Natural killer cell treated with Interleukin-12 subunit alpha and Interleukin-12 subunit beta and Interleukin-15 and Interleukin-18, amount 100 ng/mL, for 72 hours (primary cell): ENCODE results near the gene DDX27. TPM values are rescaled to one million over a fixed set of nuclear protein-coding genes. Genes with fewer than 3 reads are reported as not detected.
A peak's percentile ranks its signal among the peaks of the same experiment; 100 is the strongest.

Source experiments
- ATAC-seq, 2 donors: fragments of 150-1000 bp; cut with Tn5 transposase in 1 of 2; sonication (Bioruptor Pico), chemical (Tn5 transposase) in 1 of 2; 2 replicates each; pipeline ENCODE4 v1.10.0; 2021
- DNase-seq: peaks from one replicate; pipeline ENCODE4 v3.0.0; 2022; ENCODE audit warnings: low spot score
- H3K27ac Mint-ChIP-seq, 2 donors: 1 replicate in 1 of 2; 2 replicates in 1 of 2; pipeline ENCODE4 v1.8.0; 2022; ENCODE audit warnings: mixed read lengths in 2 of 2, mild to moderate bottlenecking in 1 of 2, moderate library complexity in 1 of 2
- H3K27me3 Mint-ChIP-seq, 2 donors: 1 replicate in 1 of 2; 2 replicates in 1 of 2; pipeline ENCODE4 v1.8.0; 2022; ENCODE audit warnings: mixed read lengths in 2 of 2
- H3K36me3 Mint-ChIP-seq: one replicate; pipeline ENCODE4 v1.8.0; 2022; ENCODE audit warnings: mixed read lengths
- H3K4me1 Mint-ChIP-seq, 2 donors: 1 replicate in 1 of 2; 2 replicates in 1 of 2; pipeline ENCODE4 v1.8.0; 2022; ENCODE audit warnings: low read depth in 2 of 2, mixed read lengths in 2 of 2, mild to moderate bottlenecking in 1 of 2
- H3K4me3 Mint-ChIP-seq: one replicate; pipeline ENCODE4 v1.8.0; 2022; ENCODE audit warnings: mixed read lengths
- H3K9me3 Mint-ChIP-seq: 2 replicates; pipeline ENCODE4 v1.8.0; 2022; ENCODE audit warnings: mixed read lengths
- total RNA-seq, 2 donors: library from RNA; stranded (reverse); gene quantifications; one replicate each; pipeline ENCODE4 v1.2.3, GENCODE V29; 2022

The DDX27 gene
- total RNA-seq, 2 donors from 2014 or later: 41.4 to 60.2 TPM

GRCh38 chr20:49288250-49288751 is 69.1 kb downstream of the DDX27 start:
- Mint-ChIP-seq H3K36me3 (peaks cover 76% of the 10 kb centered on the region), H3K27ac (peak overlapping the region; percentile 11 to 100), H3K4me1 (peaks cover 51 to 63% of the 10 kb centered on the region in 2 donors), H3K27me3 (no peaks in the 10 kb centered on the region), H3K4me3 (peak overlapping the region; percentile 99), H3K9me3 (peaks cover 21% of the 10 kb centered on the region)
- ATAC-seq (no peak), DNase-seq (no peak)

GRCh38 chr20:49288784-49289696 is 69.8 kb downstream of the DDX27 start:
- no peak for DNase-seq
- Mint-ChIP-seq H3K36me3 (peaks cover 69% of the 10 kb centered on the region), H3K9me3 (peaks cover 18% of the 10 kb centered on the region), H3K27ac (peak overlapping the region in 1 of 2 donors; percentile 100), H3K4me3 (no peak overlapping the region), H3K27me3 (no peaks in the 10 kb centered on the region), H3K4me1 (peaks cover 45 to 55% of the 10 kb centered on the region in 2 donors)
- ATAC-seq: no peak

GRCh38 chr20:49290608-49291191 is 71.5 kb downstream of the DDX27 start:
- peak overlapping the region; percentile 10 to 100 for H3K27ac Mint-ChIP-seq
- no peak for DNase-seq
- no peaks in the 10 kb centered on the region for H3K27me3 Mint-ChIP-seq
- H3K9me3 Mint-ChIP-seq: peaks cover 15% of the 10 kb centered on the region
- peaks cover 37 to 39% of the 10 kb centered on the region in 2 donors for H3K4me1 Mint-ChIP-seq
- no peak overlapping the region for H3K4me3 Mint-ChIP-seq
- ATAC-seq: no peak
- H3K36me3 Mint-ChIP-seq: peaks cover 57% of the 10 kb centered on the region

DNA sequence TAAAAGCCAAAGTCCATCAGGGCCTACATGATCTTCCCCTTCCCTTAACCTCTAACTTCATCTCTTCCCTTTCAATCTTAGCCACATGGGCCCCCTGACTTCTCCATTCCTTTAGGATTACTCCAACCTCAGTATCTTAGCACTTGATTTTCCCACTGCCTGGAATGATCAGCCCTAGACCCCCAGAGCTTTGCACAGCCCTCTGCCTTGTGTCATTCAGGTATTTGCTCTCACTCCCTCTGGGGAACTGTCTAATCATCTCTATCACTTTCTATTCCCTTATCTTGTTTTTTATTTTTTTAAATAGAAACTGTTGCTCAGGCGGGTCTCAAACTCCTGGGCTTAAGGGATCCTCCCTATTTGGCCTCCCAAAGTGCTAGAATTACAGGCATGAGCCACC is 72.0 kb downstream of the DDX27 start:
- H3K9me3 Mint-ChIP-seq: peaks cover 12% of the 10 kb centered on the region

DNA sequence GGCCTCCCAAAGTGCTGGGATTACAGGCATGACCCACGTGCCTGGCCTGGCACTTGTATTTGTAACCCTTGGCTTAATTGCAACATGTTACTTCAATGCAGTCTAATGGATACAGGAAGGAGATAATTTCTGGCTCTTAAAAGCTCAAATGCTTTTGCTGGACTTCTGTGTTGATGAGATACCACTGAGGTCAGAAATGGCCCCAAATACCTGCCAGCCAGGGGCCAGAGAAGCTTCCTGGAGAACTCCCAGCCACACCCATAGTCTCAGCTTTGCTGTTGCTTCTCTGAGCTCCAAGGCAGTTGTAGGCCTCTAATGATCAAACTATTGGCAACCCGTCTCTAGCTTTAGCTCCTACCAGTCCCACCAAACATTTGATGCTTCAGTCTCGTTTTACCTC is 72.8 kb downstream of the DDX27 start:
- H3K27me3 Mint-ChIP-seq: no peaks in the 10 kb centered on the region
- no peak for ATAC-seq
- peaks cover 8% of the 10 kb centered on the region for H3K9me3 Mint-ChIP-seq
- peaks cover 44% of the 10 kb centered on the region for H3K36me3 Mint-ChIP-seq
- peaks cover 25 to 26% of the 10 kb centered on the region in 2 donors for H3K4me1 Mint-ChIP-seq
- no peak for DNase-seq
- H3K4me3 Mint-ChIP-seq: no peak overlapping the region
- H3K27ac Mint-ChIP-seq: no peak overlapping the region

More for the DNA sequence above, 72.0 kb downstream of the DDX27 start:
- Mint-ChIP-seq H3K27me3 (no peaks in the 10 kb centered on the region), H3K4me3 (no peak overlapping the region), H3K27ac (peak overlapping the region; percentile 10 to 100), H3K36me3 (peaks cover 52% of the 10 kb centered on the region), H3K4me1 (peaks cover 32 to 34% of the 10 kb centered on the region in 2 donors)
- ATAC-seq: no peak
- DNase-seq: no peak

GRCh38 chr20:49293122-49293521 is 73.9 kb downstream of the DDX27 start:
- Mint-ChIP-seq H3K36me3 (peaks cover 32% of the 10 kb centered on the region), H3K9me3 (peaks cover 3% of the 10 kb centered on the region), H3K4me3 (no peak overlapping the region), H3K27me3 (no peaks in the 10 kb centered on the region), H3K4me1 (peaks cover 21% of the 10 kb centered on the region in 2 donors), H3K27ac (no peak overlapping the region)
- DNase-seq (no peak), ATAC-seq (no peak)

Other genes with a start within 250 kb of the DDX27 start
- 100 to 1,000 TPM in 1 of 2 donors, 10 to 100 TPM in 1; 69.1 to 108 TPM for gene CSE1L, start 173.1 kb upstream of the DDX27 start, total RNA-seq
- 10 to 100 TPM; 77.7 to 86.4 TPM for gene STAU1, start 31.1 kb upstream of the DDX27 start, total RNA-seq
- gene ZNFX1, start 58.6 kb downstream of the DDX27 start, total RNA-seq: 10 to 100 TPM; 52.9 to 62.9 TPM